Endothelial cell of umbilical vein (primary cell): ENCODE results near the gene KPNA1. TPM values are rescaled to one million over a fixed set of nuclear protein-coding genes. Genes with fewer than 3 reads are reported as not detected.

Experiments used
- BruUV-seq: library from RNA; stranded (reverse); fragments of 400-500 nt; replicated peaks from 2 replicates; lab custom pipeline; 2021; lab: Mats Ljungman, UMichigan
- CTCF ChIA-PET: fragments of 300-600, 350-600 bp; sonication (Branson Sonifier 250); formaldehyde crosslinking; loops from one replicate; lab custom pipeline; 2021; ENCODE audit warnings: antibody characterized with exemption, inconsistent platforms; lab: Charles Lee
- POLR2A ChIA-PET: fragments of 300-600, 350-600 bp; sonication (Branson Sonifier 250); formaldehyde crosslinking; loops from one replicate; lab custom pipeline; 2021; ENCODE audit warnings: antibody characterized with exemption, inconsistent platforms; lab: Charles Lee
- DNase-seq: peaks from one replicate; pipeline ENCODE4 v3.0.0-alpha.2; 2011; ENCODE audit warnings: low read depth, low spot score
- FAIRE-seq: peaks from 2 replicates; lab custom pipeline; 2011; peaks lifted over from hg19 to GRCh38; lab: Jason Lieb, UNC
- H2AFZ ChIP-seq: 2 replicates; pipeline ENCODE4 v1.6.0; 2012; ENCODE audit warnings: low read depth, low read length, control low read depth, inconsistent platforms
- H3K27ac ChIP-seq: 2 replicates; pipeline ENCODE4 v1.5.1; 2011; ENCODE audit warnings: low read depth, mild to moderate bottlenecking, control low read depth, low read length, moderate library complexity; ENCODE audit not compliant: insufficient read depth
- H3K27me3 ChIP-seq, 2 experiments: 2 replicates each; pipeline versions ENCODE4 v1.6.0 to v1.6.1; 2011; ENCODE audit warnings: low read length in 2 of 2, mixed read lengths in 1 of 2; ENCODE audit not compliant: control insufficient read depth in 2 of 2, insufficient read depth in 2 of 2
- H3K36me3 ChIP-seq, 2 experiments: 2 replicates in 1 of 2; 3 replicates in 1 of 2; pipeline ENCODE4 v1.5.1; 2011; ENCODE audit warnings: low read length in 2 of 2, mild to moderate bottlenecking in 1 of 2, moderate library complexity in 1 of 2; ENCODE audit not compliant: control insufficient read depth in 2 of 2, insufficient read depth in 2 of 2; ENCODE audit errors: extremely low read depth in 1 of 2
- H3K4me1 ChIP-seq: 3 replicates; pipeline ENCODE4 v1.5.1; 2011; ENCODE audit warnings: mild to moderate bottlenecking, low read length; ENCODE audit not compliant: control insufficient read depth, insufficient read depth; ENCODE audit errors: extremely low read depth
- H3K4me2 ChIP-seq: 2 replicates; pipeline ENCODE4 v1.6.1; 2011; ENCODE audit warnings: low read length, control low read depth, mixed read lengths; ENCODE audit not compliant: insufficient read depth
- H3K4me3 ChIP-seq, 3 experiments: fragments of 200-600 bp in 1 of 3; sonication (generic), shearing (Covaris generic) in 1 of 3; replicated peaks in 1 of 3; 2 replicates each; pipeline ENCODE4 v1.5.1; 2011 to 2016; ENCODE audit warnings: control low read depth in 3 of 3, low read length in 3 of 3, mild to moderate bottlenecking in 2 of 3, inconsistent platforms in 1 of 3, low read depth in 1 of 3, moderate library complexity in 1 of 3; ENCODE audit not compliant: insufficient read depth in 1 of 3
- H3K79me2 ChIP-seq: 2 replicates; pipeline ENCODE4 v1.6.0; 2012; ENCODE audit warnings: low read length, inconsistent platforms; ENCODE audit not compliant: control insufficient read depth, insufficient read depth
- H3K9ac ChIP-seq: replicated peaks from 2 replicates; pipeline ENCODE3; 2011; ENCODE audit warnings: low read length, control low read depth; ENCODE audit not compliant: insufficient read depth; ENCODE audit errors: extremely low read depth
- H3K9me1 ChIP-seq: replicated peaks from 3 replicates; pipeline ENCODE4 v1.6.0; 2011; ENCODE audit warnings: mild to moderate bottlenecking, low read length; ENCODE audit not compliant: control insufficient read depth, insufficient read depth; ENCODE audit errors: extremely low read depth
- H3K9me3 ChIP-seq: replicated peaks from 2 replicates; pipeline ENCODE4 v1.5.1; 2012; ENCODE audit warnings: low read length, inconsistent platforms; ENCODE audit not compliant: control insufficient read depth, insufficient read depth
- H4K20me1 ChIP-seq: replicated peaks from 2 replicates; pipeline ENCODE3; 2011; ENCODE audit warnings: mild to moderate bottlenecking, low read length; ENCODE audit not compliant: control insufficient read depth, insufficient read depth; ENCODE audit errors: extremely low read depth
- EZH2 ChIP-seq: IDR thresholded peaks from 2 replicates; pipeline ENCODE4 v1.6.1; 2012; ENCODE audit warnings: borderline replicate concordance, low read depth, mild to moderate bottlenecking, moderate library complexity, low read length, inconsistent platforms; ENCODE audit not compliant: severe bottlenecking
- FOS ChIP-seq: IDR thresholded peaks from 2 replicates; pipeline ENCODE4 v1.6.1; 2011; ENCODE audit warnings: mild to moderate bottlenecking, low read length, moderate library complexity, borderline replicate concordance; ENCODE audit not compliant: insufficient read depth
- JUN ChIP-seq: IDR thresholded peaks from 2 replicates; pipeline ENCODE4 v1.6.1; 2011; ENCODE audit warnings: borderline replicate concordance, low read depth; ENCODE audit not compliant: insufficient read length, insufficient read depth
- MYC ChIP-seq: IDR thresholded peaks from one replicate; pipeline ENCODE4 v1.6.1; 2011; ENCODE audit warnings: mild to moderate bottlenecking, low read depth, low read length
- POLR2A ChIP-seq: IDR thresholded peaks from 2 replicates; pipeline ENCODE4 v1.6.1; 2012; ENCODE audit warnings: low read depth, mild to moderate bottlenecking, control low read depth, low read length
- POLR2AphosphoS5 ChIP-seq: IDR thresholded peaks from 2 replicates; pipeline ENCODE4 v1.6.1; 2012; ENCODE audit warnings: low read depth, mild to moderate bottlenecking, control low read depth, low read length, moderate library complexity; ENCODE audit not compliant: insufficient read depth
- dilution Hi-C: fragments of 300-500 bp; cut with MboI; formaldehyde crosslinking; loops from one replicate; pipeline ENCODE4 v1.15.0; 2019; ENCODE audit warnings: low sequenced_read_pairs; ENCODE audit not compliant: extremely low pct_ligation_motif_present
- intact Hi-C: fragments of 100-400 bp; cut with micrococcal nuclease; formaldehyde crosslinking; loops from one replicate; pipeline ENCODE4 v1.10.0; 2022
- polyA plus RNA-seq, 4 experiments: library from polyadenylated mRNA; depleted of rRNA in 3 of 4; stranded (reverse) in 3 of 4; unstranded in 1 of 4; fragments of >200 nt; gene quantifications; 2 replicates each; pipeline versions ENCODE4 v1.2.1 to v1.2.3, GENCODE V29; 2011 to 2012; ENCODE audit warnings: missing spikeins in 1 of 4
- total RNA-seq: library from RNA; stranded (reverse); gene quantifications from 2 replicates; pipeline ENCODE4 v1.2.3, GENCODE V29; 2021
- TF ChIP-seq, protein P1 (sequence below): IDR thresholded peaks from 2 replicates; pipeline ENCODE4 v1.6.1; 2011; ENCODE audit not compliant: insufficient read depth, insufficient read length
- TF ChIP-seq, protein P2 (sequence below), 2 donors: IDR thresholded peaks; 1 replicate in 1 of 2; 2 replicates in 1 of 2; pipeline ENCODE4 v1.5.1; 2011; ENCODE audit warnings: low read length in 2 of 2, mild to moderate bottlenecking in 2 of 2, moderate library complexity in 2 of 2, control low read depth in 1 of 2, inconsistent platforms in 1 of 2, low read depth in 1 of 2; ENCODE audit not compliant: insufficient read depth in 1 of 2; ENCODE audit errors: extremely low read depth in 1 of 2

Gene KPNA1
- total and polyA plus RNA-seq, 2 donors (not counting 3 experiments of a cell fraction or from before 2014, with no cell fraction given): 24.4 to 110 TPM

DNA sequence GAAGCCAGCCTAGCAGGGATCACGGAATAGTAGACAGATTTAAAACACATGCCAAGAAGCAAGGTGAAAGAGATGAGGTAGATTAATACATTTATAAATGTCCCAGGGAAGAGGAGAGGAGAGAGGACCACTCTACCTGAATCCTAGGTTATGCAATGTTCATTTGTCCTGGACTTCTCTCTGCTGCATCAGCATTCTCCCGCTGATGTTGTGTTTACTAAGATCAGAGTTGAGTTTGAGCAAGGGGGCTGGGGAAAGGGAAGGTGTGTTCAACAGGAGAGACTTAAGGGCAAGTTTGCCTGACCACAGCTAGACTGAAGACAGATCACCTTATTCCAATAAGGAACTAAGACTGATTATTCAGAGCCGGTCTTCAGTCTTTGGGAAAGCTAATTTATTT, 1.1 kb upstream of the KPNA1 start:
- TF ChIP-seq POLR2AphosphoS5 (no peak), EZH2 (no peak), JUN (no peak), FOS (no peak), POLR2A (no peak), MYC (no peak)
- TF ChIP-seq, protein P1, sequence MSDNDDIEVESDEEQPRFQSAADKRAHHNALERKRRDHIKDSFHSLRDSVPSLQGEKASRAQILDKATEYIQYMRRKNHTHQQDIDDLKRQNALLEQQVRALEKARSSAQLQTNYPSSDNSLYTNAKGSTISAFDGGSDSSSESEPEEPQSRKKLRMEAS: no peak
- TF ChIP-seq, protein P2, sequence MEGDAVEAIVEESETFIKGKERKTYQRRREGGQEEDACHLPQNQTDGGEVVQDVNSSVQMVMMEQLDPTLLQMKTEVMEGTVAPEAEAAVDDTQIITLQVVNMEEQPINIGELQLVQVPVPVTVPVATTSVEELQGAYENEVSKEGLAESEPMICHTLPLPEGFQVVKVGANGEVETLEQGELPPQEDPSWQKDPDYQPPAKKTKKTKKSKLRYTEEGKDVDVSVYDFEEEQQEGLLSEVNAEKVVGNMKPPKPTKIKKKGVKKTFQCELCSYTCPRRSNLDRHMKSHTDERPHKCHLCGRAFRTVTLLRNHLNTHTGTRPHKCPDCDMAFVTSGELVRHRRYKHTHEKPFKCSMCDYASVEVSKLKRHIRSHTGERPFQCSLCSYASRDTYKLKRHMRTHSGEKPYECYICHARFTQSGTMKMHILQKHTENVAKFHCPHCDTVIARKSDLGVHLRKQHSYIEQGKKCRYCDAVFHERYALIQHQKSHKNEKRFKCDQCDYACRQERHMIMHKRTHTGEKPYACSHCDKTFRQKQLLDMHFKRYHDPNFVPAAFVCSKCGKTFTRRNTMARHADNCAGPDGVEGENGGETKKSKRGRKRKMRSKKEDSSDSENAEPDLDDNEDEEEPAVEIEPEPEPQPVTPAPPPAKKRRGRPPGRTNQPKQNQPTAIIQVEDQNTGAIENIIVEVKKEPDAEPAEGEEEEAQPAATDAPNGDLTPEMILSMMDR (IDR thresholded peaks at IDR 0.05; ENCODE audit: extremely low read depth in 1 of 2, insufficient read depth in 1 of 2, low read depth in 1 of 2, low read length in 2 of 2): no peak
- Histone ChIP-seq H3K36me3 (no peaks in the 10 kb centered on the region), H4K20me1 (peaks cover 13% of the 10 kb centered on the region), H3K9ac (no peak overlapping the region), H3K79me2 (peaks cover 33% of the 10 kb centered on the region), H2AFZ (no peak overlapping the region), H3K9me1 (no peaks in the 10 kb centered on the region), H3K27me3 (peaks cover 1 to 8% of the 10 kb centered on the region in 2 experiments), H3K4me3 (no peak overlapping the region), H3K4me2 (no peak overlapping the region), H3K4me1 (peaks cover 14% of the 10 kb centered on the region), H3K9me3 (no peaks in the 10 kb centered on the region), H3K27ac (no peak overlapping the region)
- dilution Hi-C loops: no loop called here
- FAIRE-seq (no peak), DNase-seq (no peak)
- no TSS peak for BruUV-seq
- intact Hi-C loops: loop anchor here (2.0 kb wide), 1 partner anchor 163 kb away; no protein-coding TSS in a partner anchor
- ChIA-PET CTCF (interaction anchor here (1.5 kb wide), 1 partner anchor 9 kb away, joined by 6 read pairs; no protein-coding TSS in a partner anchor), POLR2A (no interaction called here)
